ENCODE measurements around the gene MSRB2. TPM values are rescaled to one million over a fixed set of nuclear protein-coding genes. Genes with fewer than 3 reads are reported as not detected.

Gene MSRB2
- polyA plus RNA-seq, 3 donors, result 19.7 to 37.3 (median 31.6) TPM

- Mint-ChIP-seq H3K9me3 (peaks cover 13 to 27% (median 23%) of the 10 kb centered on the region in 7 donors), H3K27me3 (ENCODE audit: low read depth in 3 of 3) (no peaks in the 10 kb centered on the region), H3K27ac (peak overlapping the region in 1 of 7 donors; percentile 26), H3K36me3 (peaks cover 30 to 34% of the 10 kb centered on the region in 2 donors), H3K4me1 (peaks cover 24% of the 10 kb centered on the region), H3K4me3 (no peak overlapping the region)
- TF ChIP-seq, protein P1, sequence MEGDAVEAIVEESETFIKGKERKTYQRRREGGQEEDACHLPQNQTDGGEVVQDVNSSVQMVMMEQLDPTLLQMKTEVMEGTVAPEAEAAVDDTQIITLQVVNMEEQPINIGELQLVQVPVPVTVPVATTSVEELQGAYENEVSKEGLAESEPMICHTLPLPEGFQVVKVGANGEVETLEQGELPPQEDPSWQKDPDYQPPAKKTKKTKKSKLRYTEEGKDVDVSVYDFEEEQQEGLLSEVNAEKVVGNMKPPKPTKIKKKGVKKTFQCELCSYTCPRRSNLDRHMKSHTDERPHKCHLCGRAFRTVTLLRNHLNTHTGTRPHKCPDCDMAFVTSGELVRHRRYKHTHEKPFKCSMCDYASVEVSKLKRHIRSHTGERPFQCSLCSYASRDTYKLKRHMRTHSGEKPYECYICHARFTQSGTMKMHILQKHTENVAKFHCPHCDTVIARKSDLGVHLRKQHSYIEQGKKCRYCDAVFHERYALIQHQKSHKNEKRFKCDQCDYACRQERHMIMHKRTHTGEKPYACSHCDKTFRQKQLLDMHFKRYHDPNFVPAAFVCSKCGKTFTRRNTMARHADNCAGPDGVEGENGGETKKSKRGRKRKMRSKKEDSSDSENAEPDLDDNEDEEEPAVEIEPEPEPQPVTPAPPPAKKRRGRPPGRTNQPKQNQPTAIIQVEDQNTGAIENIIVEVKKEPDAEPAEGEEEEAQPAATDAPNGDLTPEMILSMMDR (IDR thresholded peaks at IDR 0.05), result no peak
- H3K36me3 ChIP-seq (replicated peaks in 1 of 2; ENCODE audit: control insufficient read depth in 1 of 2, insufficient read depth in 2 of 2, low read length in 2 of 2), result peaks cover 14 to 21% of the 10 kb centered on the region in 2 donors
- intact Hi-C loops (cut with micrococcal nuclease), result no loop called here
- H2AFZ ChIP-seq (ENCODE audit: insufficient read depth, low read depth, low read length, poor library complexity, severe bottlenecking), result no peak overlapping the region
- H3K4me3 ChIP-seq (replicated peaks in 1 of 3; ENCODE audit: low read depth in 2 of 3, low read length in 3 of 3), result no peak overlapping the region
- no peaks in the 10 kb centered on the region for H3K27me3 ChIP-seq (ENCODE audit: control insufficient read depth in 2 of 2, insufficient read depth in 2 of 2, low read length in 2 of 2)
- peaks cover 5% of the 10 kb centered on the region for H4K20me1 ChIP-seq (ENCODE audit: insufficient read depth, low read length)
- H3K4me1 ChIP-seq (ENCODE audit: control insufficient read depth in 1 of 2, insufficient read depth in 2 of 2, low read length in 2 of 2), result peaks cover 14% of the 10 kb centered on the region in 2 donors
- no peak for DNase-seq
- peaks cover 22% of the 10 kb centered on the region for H3K79me2 ChIP-seq (ENCODE audit: insufficient read depth, low read length)
- H3K27ac ChIP-seq (ENCODE audit: low read depth in 1 of 2, low read length in 2 of 2), result no peak overlapping the region
- no peak overlapping the region for H3K9ac ChIP-seq (ENCODE audit: insufficient read depth, low read length, poor library complexity, severe bottlenecking)
- H3K9me3 ChIP-seq (replicated peaks in 1 of 2; ENCODE audit: control insufficient read depth in 1 of 2, insufficient read depth in 1 of 2, low read length in 2 of 2), result peaks cover 0 to 10% of the 10 kb centered on the region in 2 donors
- H3K4me2 ChIP-seq (replicated peaks; ENCODE audit: extremely low read depth, low read length, poor library complexity, severe bottlenecking), result no peak overlapping the region
- 58% methylated on average over 4 of the region's 6 CpGs for WGBS (ENCODE audit: insufficient coverage)
Observed at GRCh38 chr10:23100331-23101030, 5.1 kb downstream of the MSRB2 start.

DNA sequence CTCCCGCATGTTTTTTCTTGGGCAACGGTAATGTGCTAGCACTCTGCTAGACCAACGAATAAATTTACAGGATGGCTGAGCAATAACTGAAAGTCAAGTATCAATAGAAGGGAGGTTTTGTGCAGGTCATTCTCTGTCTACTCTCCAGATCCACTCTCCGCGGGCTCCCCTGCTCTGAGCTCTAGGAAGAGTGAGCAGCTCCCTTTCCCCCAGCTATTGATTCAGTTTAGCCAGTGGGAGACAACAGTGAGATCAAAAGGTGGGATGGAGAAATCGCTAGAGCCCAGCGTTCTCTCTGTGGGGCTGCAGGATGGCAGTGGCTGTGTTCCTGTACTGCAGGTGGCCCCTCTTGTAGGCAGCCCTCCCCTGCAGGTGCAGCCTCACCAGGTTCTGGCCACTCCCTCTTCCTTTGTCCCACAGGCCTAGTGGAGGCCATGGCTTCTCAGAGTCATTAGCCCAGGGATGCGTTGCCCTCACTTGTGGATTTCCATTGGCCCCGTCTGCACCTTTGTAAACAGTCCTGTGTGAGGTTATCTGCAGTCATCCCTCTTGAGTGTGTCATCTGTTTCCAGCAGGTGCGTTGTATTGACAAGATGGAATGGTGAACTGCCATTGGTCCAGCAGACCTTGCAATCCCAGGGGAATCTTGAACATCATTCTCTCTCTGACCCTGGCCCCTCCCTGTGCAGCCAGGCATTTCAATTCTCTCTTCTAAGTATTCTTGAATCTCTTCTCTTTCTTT is 11.1 kb downstream of the MSRB2 start:
- TF ChIP-seq, protein P1 (IDR thresholded peaks at IDR 0.05), result no peak

More for the DNA sequence above, 11.1 kb downstream of the MSRB2 start:
- Mint-ChIP-seq H3K36me3 (peaks cover 69 to 72% of the 10 kb centered on the region in 2 donors), H3K27ac (no peak overlapping the region), H3K9me3 (peaks cover 0 to 2% (median 0%) of the 10 kb centered on the region in 7 donors), H3K4me1 (no peaks in the 10 kb centered on the region), H3K27me3 (ENCODE audit: low read depth in 3 of 3) (peaks cover 0 to 2% (median 0%) of the 10 kb centered on the region in 3 donors), H3K4me3 (no peak overlapping the region)
- H3K27ac ChIP-seq (ENCODE audit: low read depth in 1 of 2, low read length in 2 of 2), result no peak overlapping the region
- peaks cover 46 to 81% of the 10 kb centered on the region in 2 donors for H3K36me3 ChIP-seq (replicated peaks in 1 of 2; ENCODE audit: control insufficient read depth in 1 of 2, insufficient read depth in 2 of 2, low read length in 2 of 2)
- H4K20me1 ChIP-seq (ENCODE audit: insufficient read depth, low read length), result peaks cover 4% of the 10 kb centered on the region
- intact Hi-C loops (cut with micrococcal nuclease), result no loop called here
- no peaks in the 10 kb centered on the region for H3K9me3 ChIP-seq (replicated peaks in 1 of 2; ENCODE audit: control insufficient read depth in 1 of 2, insufficient read depth in 1 of 2, low read length in 2 of 2)
- no peaks in the 10 kb centered on the region for H3K4me1 ChIP-seq (ENCODE audit: control insufficient read depth in 1 of 2, insufficient read depth in 2 of 2, low read length in 2 of 2)
- H3K9ac ChIP-seq (ENCODE audit: insufficient read depth, low read length, poor library complexity, severe bottlenecking), result no peak overlapping the region
- H3K79me2 ChIP-seq (ENCODE audit: insufficient read depth, low read length), result no peaks in the 10 kb centered on the region
- no peak for DNase-seq
- H3K4me3 ChIP-seq (replicated peaks in 1 of 3; ENCODE audit: low read depth in 2 of 3, low read length in 3 of 3), result no peak overlapping the region
- H3K4me2 ChIP-seq (replicated peaks; ENCODE audit: extremely low read depth, low read length, poor library complexity, severe bottlenecking), result no peak overlapping the region
- no peak overlapping the region for H2AFZ ChIP-seq (ENCODE audit: insufficient read depth, low read depth, low read length, poor library complexity, severe bottlenecking)
- WGBS (ENCODE audit: insufficient coverage), result 96% methylated on average over 5 of the region's 10 CpGs
- no peaks in the 10 kb centered on the region for H3K27me3 ChIP-seq (ENCODE audit: control insufficient read depth in 2 of 2, insufficient read depth in 2 of 2, low read length in 2 of 2)
